OCI-LY1 (cell line): ENCODE results near the gene PDHX.

Source experiments
- H2AFZ ChIP-seq: fragments of 200-600 bp; sonication (generic), shearing (Covaris generic); 2 replicates; pipeline ENCODE4 v1.6.0; 2014; ENCODE audit warnings: antibody characterized with exemption, mild to moderate bottlenecking, low read length
- H3F3A ChIP-seq: fragments of 200-600 bp; sonication (generic), shearing (Covaris generic); 2 replicates; pipeline ENCODE4 v1.6.0; 2014; ENCODE audit warnings: mild to moderate bottlenecking, antibody characterized with exemption, low read length, moderate library complexity; ENCODE audit not compliant: insufficient read depth
- H3K27ac ChIP-seq: fragments of 200-600 bp; sonication (generic); 2 replicates; pipeline ENCODE4 v1.5.1; 2014; ENCODE audit warnings: low read length, mixed run types, mild to moderate bottlenecking, low read depth; ENCODE audit not compliant: poor library complexity, severe bottlenecking
- H3K27me3 ChIP-seq: fragments of 200-600 bp; sonication (generic); 2 replicates; pipeline ENCODE4 v1.6.0; 2014; ENCODE audit warnings: antibody characterized with exemption, mild to moderate bottlenecking, low read length, moderate library complexity; ENCODE audit not compliant: insufficient read depth
- H3K36me3 ChIP-seq: fragments of 200-600 bp; sonication (generic); 2 replicates; pipeline ENCODE4 v1.6.1; 2014; ENCODE audit warnings: mild to moderate bottlenecking, antibody characterized with exemption, low read length, moderate library complexity, mixed read lengths; ENCODE audit not compliant: insufficient read depth
- H3K4me1 ChIP-seq: fragments of 200-600 bp; sonication (generic); 2 replicates; pipeline ENCODE4 v1.5.1; 2014; ENCODE audit warnings: mild to moderate bottlenecking, low read length, moderate library complexity; ENCODE audit not compliant: insufficient read depth, severe bottlenecking
- H3K4me2 ChIP-seq: fragments of 200-600 bp; sonication (generic), shearing (Covaris generic); 2 replicates; pipeline ENCODE4 v1.6.1; 2014; ENCODE audit warnings: low read length
- H3K4me3 ChIP-seq: fragments of 200-600 bp; sonication (generic); 2 replicates; pipeline ENCODE4 v1.5.1; 2014; ENCODE audit warnings: low read length, low read depth, mild to moderate bottlenecking, mixed read lengths; ENCODE audit not compliant: poor library complexity, severe bottlenecking
- H3K79me2 ChIP-seq: fragments of 200-600 bp; shearing (Covaris generic); 2 replicates; pipeline ENCODE4 v1.6.1; 2016; ENCODE audit warnings: mixed run types, low read length, mixed read lengths; ENCODE audit not compliant: insufficient read depth
- H3K9ac ChIP-seq: fragments of 200-600 bp; sonication (generic), shearing (Covaris generic); 2 replicates; pipeline ENCODE4 v1.6.1; 2014; ENCODE audit warnings: mild to moderate bottlenecking, low read length, mixed read lengths
- H3K9me2 ChIP-seq: fragments of 200-600 bp; sonication (generic), shearing (Covaris generic); 2 replicates; pipeline ENCODE4 v1.6.1; 2014; ENCODE audit warnings: low read depth, mild to moderate bottlenecking, low read length, mixed read lengths
- H3K9me3 ChIP-seq: fragments of 200-600 bp; shearing (Covaris generic); 2 replicates; pipeline ENCODE4 v1.6.1; 2014; ENCODE audit warnings: low read length, mixed read lengths
- H4K20me1 ChIP-seq: fragments of 200-600 bp; sonication (generic), shearing (Covaris generic); 2 replicates; pipeline ENCODE4 v1.6.0; 2016; ENCODE audit warnings: mild to moderate bottlenecking, low read length; ENCODE audit not compliant: insufficient read depth
- EZH2 ChIP-seq: fragments of 200-600 bp; sonication (generic), shearing (Covaris generic); IDR thresholded peaks from 2 replicates; pipeline ENCODE4 v1.8.0; 2017; ENCODE audit warnings: borderline replicate concordance, mixed run types, mild to moderate bottlenecking, antibody characterized with exemption, low read length, moderate library complexity, mixed read lengths
- TF ChIP-seq, protein P1 (sequence below): fragments of 200-600 bp; sonication (generic), shearing (Covaris generic); IDR thresholded peaks from 2 replicates; pipeline ENCODE4 v1.5.1; 2017; ENCODE audit warnings: mild to moderate bottlenecking, antibody characterized with exemption, low read length, moderate library complexity, mixed read lengths

Gene PDHX

DNA sequence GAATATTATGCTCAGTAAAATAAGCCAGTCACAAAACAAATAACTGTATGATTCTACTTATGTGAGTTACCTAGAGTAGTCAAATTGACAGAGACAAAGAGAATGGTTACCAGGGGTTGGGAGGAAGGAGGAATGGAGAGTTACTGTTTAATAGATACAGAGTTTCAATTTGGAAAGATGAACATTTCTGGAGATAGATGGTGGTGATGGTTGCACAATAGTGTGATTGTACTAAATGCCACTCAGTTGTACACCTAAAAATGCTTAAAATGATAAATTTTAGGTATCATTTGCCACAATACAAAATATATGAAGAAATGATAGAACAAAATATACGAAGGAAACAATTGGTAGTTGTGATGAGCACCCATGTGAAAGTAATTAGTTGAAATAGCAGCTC lies 43.4 kb downstream of the PDHX start:
- Histone ChIP-seq H4K20me1 (no peaks in the 10 kb centered on the region), H3K4me3 (no peak overlapping the region), H3K9me3 (no peaks in the 10 kb centered on the region), H3K4me2 (no peak overlapping the region), H3K79me2 (no peaks in the 10 kb centered on the region), H3K4me1 (no peaks in the 10 kb centered on the region), H3F3A (no peaks in the 10 kb centered on the region), H3K9me2 (no peaks in the 10 kb centered on the region), H2AFZ (no peak overlapping the region), H3K9ac (no peak overlapping the region), H3K27me3 (no peaks in the 10 kb centered on the region), H3K36me3 (peaks cover 11% of the 10 kb centered on the region), H3K27ac (no peak overlapping the region)
- TF ChIP-seq, protein P1, sequence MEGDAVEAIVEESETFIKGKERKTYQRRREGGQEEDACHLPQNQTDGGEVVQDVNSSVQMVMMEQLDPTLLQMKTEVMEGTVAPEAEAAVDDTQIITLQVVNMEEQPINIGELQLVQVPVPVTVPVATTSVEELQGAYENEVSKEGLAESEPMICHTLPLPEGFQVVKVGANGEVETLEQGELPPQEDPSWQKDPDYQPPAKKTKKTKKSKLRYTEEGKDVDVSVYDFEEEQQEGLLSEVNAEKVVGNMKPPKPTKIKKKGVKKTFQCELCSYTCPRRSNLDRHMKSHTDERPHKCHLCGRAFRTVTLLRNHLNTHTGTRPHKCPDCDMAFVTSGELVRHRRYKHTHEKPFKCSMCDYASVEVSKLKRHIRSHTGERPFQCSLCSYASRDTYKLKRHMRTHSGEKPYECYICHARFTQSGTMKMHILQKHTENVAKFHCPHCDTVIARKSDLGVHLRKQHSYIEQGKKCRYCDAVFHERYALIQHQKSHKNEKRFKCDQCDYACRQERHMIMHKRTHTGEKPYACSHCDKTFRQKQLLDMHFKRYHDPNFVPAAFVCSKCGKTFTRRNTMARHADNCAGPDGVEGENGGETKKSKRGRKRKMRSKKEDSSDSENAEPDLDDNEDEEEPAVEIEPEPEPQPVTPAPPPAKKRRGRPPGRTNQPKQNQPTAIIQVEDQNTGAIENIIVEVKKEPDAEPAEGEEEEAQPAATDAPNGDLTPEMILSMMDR, result no peak
- no peak for TF ChIP-seq EZH2

DNA sequence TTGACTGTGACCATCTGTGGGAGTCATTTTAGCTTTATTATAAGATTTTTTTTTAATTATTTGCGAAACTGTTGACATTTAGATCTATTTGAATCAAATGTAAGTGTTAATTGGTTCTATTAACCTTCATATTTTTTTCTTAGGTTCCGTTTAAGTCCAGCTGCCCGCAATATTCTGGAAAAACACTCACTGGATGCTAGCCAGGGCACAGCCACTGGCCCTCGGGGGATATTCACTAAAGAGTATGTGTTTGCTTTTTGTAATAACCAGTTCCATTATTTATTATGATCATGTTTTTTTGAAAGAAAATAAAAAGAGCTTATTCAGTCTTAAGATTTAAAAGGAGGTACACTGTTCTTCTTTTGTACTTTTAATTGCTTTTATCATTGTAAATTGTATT lies 43.9 kb downstream of the PDHX start:
- no peak overlapping the region for H3K27ac ChIP-seq
- TF ChIP-seq, protein P1, result no peak
- no peak for TF ChIP-seq EZH2
- no peaks in the 10 kb centered on the region for H3K79me2 ChIP-seq
- H3K9ac ChIP-seq, result no peak overlapping the region
- no peaks in the 10 kb centered on the region for H3K27me3 ChIP-seq
- H3K36me3 ChIP-seq, result peaks cover 11% of the 10 kb centered on the region
- no peaks in the 10 kb centered on the region for H3K4me1 ChIP-seq
- no peak overlapping the region for H3K4me2 ChIP-seq
- no peak overlapping the region for H2AFZ ChIP-seq
- no peaks in the 10 kb centered on the region for H3K9me2 ChIP-seq
- H3F3A ChIP-seq, result no peaks in the 10 kb centered on the region
- H4K20me1 ChIP-seq, result no peaks in the 10 kb centered on the region
- no peaks in the 10 kb centered on the region for H3K9me3 ChIP-seq
- H3K4me3 ChIP-seq, result no peak overlapping the region

DNA sequence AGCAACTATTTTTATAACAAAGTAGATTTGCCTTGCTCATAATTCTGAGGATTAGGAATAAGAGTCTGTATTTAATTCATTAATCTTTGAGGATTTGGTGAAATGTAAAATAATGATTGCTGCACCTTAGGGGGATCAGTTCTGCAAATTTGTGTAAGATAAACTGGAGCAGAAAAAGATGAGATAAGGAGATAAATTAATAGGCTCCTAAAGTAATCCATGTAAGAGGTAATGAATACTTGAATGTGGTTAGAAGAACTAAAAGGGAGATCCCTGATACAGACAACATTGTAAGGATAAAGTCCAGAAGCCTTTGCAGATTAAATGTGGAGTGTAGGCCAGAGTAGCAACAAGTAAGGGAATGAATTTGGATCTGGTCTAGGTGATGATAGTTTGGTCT lies 45.6 kb downstream of the PDHX start:
- Histone ChIP-seq H3K4me3 (no peak overlapping the region), H3K27ac (no peak overlapping the region), H3K4me2 (no peak overlapping the region), H3K9me3 (no peaks in the 10 kb centered on the region), H3K27me3 (no peaks in the 10 kb centered on the region), H3K79me2 (no peaks in the 10 kb centered on the region), H3F3A (no peaks in the 10 kb centered on the region), H3K36me3 (peaks cover 17% of the 10 kb centered on the region), H3K9ac (no peak overlapping the region), H3K9me2 (no peaks in the 10 kb centered on the region), H2AFZ (no peak overlapping the region), H3K4me1 (no peaks in the 10 kb centered on the region), H4K20me1 (no peaks in the 10 kb centered on the region)
- TF ChIP-seq, protein P1, result no peak
- no peak for TF ChIP-seq EZH2
